MM.1S (cell line): ENCODE results near the gene SULT6B1.

ENCODE experiments used
- EZH2 ChIP-seq: fragments of 300-600 bp; sonication (generic); optimal IDR thresholded peaks from 2 replicates; pipeline ENCODE3; 2017; ENCODE audit warnings: low read depth, mild to moderate bottlenecking, antibody characterized with exemption, low read length, mixed read lengths
- EZH2phosphoT487 ChIP-seq: fragments of 300-600 bp; sonication (generic); IDR thresholded peaks from 2 replicates; pipeline ENCODE4 v1.6.1; 2018; ENCODE audit warnings: antibody characterized with exemption, low read length
- TF ChIP-seq, protein P1 (sequence below): fragments of 300-600 bp; sonication (generic); IDR thresholded peaks from 2 replicates; pipeline ENCODE4 v1.5.1; 2016; ENCODE audit warnings: antibody characterized with exemption, low read length, mixed read lengths

- TF ChIP-seq EZH2phosphoT487 (no peak), EZH2 (no peak)
- TF ChIP-seq, protein P1, sequence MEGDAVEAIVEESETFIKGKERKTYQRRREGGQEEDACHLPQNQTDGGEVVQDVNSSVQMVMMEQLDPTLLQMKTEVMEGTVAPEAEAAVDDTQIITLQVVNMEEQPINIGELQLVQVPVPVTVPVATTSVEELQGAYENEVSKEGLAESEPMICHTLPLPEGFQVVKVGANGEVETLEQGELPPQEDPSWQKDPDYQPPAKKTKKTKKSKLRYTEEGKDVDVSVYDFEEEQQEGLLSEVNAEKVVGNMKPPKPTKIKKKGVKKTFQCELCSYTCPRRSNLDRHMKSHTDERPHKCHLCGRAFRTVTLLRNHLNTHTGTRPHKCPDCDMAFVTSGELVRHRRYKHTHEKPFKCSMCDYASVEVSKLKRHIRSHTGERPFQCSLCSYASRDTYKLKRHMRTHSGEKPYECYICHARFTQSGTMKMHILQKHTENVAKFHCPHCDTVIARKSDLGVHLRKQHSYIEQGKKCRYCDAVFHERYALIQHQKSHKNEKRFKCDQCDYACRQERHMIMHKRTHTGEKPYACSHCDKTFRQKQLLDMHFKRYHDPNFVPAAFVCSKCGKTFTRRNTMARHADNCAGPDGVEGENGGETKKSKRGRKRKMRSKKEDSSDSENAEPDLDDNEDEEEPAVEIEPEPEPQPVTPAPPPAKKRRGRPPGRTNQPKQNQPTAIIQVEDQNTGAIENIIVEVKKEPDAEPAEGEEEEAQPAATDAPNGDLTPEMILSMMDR, result no peak
Observed at GRCh38 chr2:37143974-37144373, 44.5 kb downstream of the SULT6B1 start.
